KOPT-K1 (cell line): Measurements from ENCODE around the gene TEKT3.

ENCODE experiments used
- H3K27ac ChIP-seq: fragments of 200-600 bp; sonication (generic); 2 replicates; pipeline ENCODE4 v1.5.1; 2016; ENCODE audit warnings: antibody characterized with exemption, mild to moderate bottlenecking, low read depth, low read length; ENCODE audit not compliant: poor library complexity, severe bottlenecking
- H3K36me3 ChIP-seq: fragments of 200-600 bp; sonication (generic); 2 replicates; pipeline ENCODE4 v1.5.1; 2017; ENCODE audit warnings: antibody characterized with exemption, mild to moderate bottlenecking, low read length, moderate library complexity; ENCODE audit not compliant: insufficient read depth
- H3K9me3 ChIP-seq: fragments of 200-600 bp; sonication (generic); 2 replicates; pipeline ENCODE4 v1.5.1; 2017; ENCODE audit warnings: antibody characterized with exemption, low read length, mild to moderate bottlenecking; ENCODE audit not compliant: insufficient read depth, poor library complexity, severe bottlenecking

TEKT3 gene

DNA sequence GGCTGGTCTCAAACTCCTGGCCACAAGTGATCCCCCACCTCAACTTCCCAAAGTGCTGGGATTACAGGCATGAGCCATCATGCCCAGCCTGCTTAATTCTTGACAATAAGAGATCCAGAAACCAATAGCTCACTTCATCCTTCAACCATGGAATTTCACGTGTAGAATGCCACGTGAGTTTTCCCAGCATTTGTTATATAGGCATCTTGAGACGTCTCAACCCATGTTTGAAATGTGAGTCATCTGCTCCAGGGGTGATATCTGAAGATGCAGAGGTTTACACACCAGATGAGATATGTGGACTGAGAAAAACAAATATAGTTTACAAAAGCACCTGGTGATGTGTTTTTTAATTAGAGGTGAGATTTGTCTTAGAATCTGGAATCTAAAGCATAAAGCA lies 7.1 kb downstream of the TEKT3 start:
- Histone ChIP-seq H3K27ac (no peak overlapping the region), H3K9me3 (peaks cover 13% of the 10 kb centered on the region), H3K36me3 (no peaks in the 10 kb centered on the region)

DNA sequence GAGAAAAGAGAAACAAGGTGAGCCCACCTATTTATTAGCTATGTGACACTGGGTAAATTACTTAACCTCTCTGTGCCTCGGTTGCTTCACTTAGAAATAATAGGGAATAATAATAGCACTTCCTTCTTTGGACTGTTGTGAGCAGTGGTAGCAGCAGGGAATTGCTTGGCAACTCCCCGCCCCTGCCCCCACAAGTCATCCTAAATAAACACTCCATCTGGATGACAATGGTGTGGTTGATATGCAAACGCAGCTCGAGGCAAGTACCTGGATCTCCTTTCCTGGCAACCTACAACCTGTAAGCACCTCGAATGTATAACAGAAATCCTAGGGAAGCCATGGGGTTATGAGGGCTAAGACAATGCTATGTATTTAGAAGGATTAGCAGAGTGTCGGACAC lies 9.1 kb downstream of the TEKT3 start:
- H3K9me3 ChIP-seq, result peaks cover 13% of the 10 kb centered on the region
- H3K27ac ChIP-seq, result no peak overlapping the region
- H3K36me3 ChIP-seq, result no peaks in the 10 kb centered on the region

DNA sequence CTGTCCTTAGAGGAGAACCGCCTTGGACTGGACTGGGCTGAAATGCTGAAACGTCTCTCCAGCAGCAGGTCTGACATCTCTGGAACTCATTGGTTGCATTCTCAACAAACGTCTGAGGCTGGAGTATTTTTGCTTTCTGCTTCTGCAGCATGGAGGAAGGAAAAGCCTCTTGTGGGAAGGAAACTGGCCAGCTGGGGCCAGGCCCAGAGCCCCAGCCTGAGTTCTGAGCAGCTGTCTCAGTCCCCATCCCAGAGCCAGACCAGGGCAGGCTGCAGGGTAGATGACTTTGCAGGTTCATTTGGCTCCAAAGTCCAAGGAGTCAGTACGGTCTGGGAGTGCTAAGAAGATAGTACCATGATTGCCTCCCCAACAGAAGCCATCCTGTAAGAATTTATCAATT lies 18.3 kb downstream of the TEKT3 start:
- Histone ChIP-seq H3K36me3 (no peaks in the 10 kb centered on the region), H3K9me3 (no peaks in the 10 kb centered on the region), H3K27ac (no peak overlapping the region)

DNA sequence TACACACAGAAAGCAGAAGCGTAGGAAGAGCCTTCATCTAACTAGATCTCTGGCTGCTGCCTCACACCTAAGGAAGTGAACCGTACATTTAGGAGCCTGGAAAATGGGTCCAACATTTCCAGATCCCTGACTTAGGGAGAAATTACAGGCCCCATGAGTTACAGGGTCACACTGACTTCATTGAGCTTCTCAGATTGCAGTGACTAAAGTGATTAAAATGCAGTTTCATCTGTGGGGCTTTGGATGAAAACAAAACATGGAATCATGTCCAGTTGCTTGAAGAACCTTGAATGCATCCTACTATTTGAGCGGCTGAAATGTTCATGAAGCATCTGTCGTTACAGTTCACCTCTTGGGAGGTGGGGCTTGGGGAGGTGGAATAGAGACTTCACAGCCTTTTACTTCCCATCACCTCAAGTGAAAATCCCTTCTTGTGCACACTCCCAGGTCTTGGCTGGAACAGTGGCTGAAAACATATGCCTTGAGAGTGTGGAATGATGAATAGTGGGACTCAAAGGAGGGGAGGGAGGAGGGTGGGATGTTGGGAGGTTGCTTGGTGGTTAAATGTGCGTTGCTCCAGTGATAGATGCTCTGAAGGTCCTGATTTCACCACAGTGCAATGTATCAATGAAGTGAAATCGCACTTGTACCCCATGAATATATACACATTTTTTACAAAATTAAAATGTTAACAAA lies 19.7 kb downstream of the TEKT3 start:
- H3K36me3 ChIP-seq, result no peaks in the 10 kb centered on the region
- H3K27ac ChIP-seq, result no peak overlapping the region
- H3K9me3 ChIP-seq, result no peaks in the 10 kb centered on the region

DNA sequence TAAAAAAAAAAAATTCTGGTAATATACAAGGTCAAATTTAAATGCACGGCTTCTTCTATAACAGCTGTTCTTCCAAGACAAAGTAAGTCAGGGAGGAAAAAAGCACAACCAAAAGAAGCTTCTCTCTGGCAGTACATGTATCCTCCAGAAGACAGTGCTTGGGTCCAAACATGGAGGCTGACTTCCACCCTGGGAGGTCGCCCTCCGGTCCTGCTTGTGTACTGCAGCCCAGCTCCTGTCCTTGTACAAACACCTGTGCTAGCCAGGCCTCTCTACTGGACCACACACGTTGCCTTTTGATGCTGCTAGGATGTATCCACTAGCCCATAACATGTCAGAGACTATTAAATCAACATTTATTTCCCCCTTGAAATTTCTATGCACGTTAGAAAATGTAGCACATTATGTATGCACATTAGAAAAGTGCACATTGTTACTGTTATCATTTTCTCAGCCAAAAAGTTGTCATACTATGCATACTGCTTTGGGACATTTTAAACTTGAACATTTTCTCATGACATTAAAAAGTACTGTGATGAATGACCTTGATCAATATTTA lies 21.9 kb downstream of the TEKT3 start:
- H3K36me3 ChIP-seq, result no peaks in the 10 kb centered on the region
- H3K27ac ChIP-seq, result no peak overlapping the region
- H3K9me3 ChIP-seq, result no peaks in the 10 kb centered on the region

DNA sequence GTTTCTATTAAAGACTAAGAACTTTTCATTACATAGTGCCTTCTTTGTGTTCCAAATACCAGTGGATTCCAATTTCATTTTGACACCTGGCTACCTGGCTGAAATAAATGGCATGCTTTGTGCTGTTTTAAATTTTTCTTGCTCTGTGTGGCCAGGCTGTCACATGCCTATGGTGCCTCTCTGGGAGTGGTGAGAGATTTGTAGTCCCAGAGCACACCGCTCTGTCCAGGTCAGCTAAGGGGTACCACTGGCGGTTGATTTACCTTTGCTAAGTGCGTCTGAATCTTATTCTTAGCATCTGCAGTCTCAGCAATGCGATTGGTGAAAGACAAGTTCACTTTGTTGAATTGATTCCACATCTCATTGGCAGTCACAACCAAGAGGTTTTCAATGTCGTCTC lies 29.4 kb downstream of the TEKT3 start:
- Histone ChIP-seq H3K9me3 (peaks cover 4% of the 10 kb centered on the region), H3K36me3 (no peaks in the 10 kb centered on the region), H3K27ac (no peak overlapping the region)

DNA sequence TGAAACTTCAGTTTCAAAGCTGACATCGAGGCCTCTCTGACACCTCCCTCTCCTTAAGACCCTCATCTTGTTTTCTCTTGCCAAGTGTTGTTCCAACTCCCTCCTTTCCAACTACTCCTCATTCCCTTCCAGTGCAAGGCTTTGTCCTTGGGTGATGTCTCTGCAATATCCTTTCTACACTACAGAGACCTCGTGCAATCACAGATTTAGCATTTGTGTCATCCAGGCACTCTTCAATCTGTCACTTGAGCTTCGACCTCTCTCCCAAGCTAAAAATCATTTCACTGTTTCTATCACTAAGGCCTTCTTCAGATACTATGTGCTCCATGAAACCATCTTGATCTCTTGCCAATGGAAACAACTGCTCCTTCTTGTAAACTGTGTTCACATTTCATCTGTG lies 31.6 kb downstream of the TEKT3 start:
- no peaks in the 10 kb centered on the region for H3K36me3 ChIP-seq
- no peak overlapping the region for H3K27ac ChIP-seq
- H3K9me3 ChIP-seq, result peaks cover 4% of the 10 kb centered on the region

DNA sequence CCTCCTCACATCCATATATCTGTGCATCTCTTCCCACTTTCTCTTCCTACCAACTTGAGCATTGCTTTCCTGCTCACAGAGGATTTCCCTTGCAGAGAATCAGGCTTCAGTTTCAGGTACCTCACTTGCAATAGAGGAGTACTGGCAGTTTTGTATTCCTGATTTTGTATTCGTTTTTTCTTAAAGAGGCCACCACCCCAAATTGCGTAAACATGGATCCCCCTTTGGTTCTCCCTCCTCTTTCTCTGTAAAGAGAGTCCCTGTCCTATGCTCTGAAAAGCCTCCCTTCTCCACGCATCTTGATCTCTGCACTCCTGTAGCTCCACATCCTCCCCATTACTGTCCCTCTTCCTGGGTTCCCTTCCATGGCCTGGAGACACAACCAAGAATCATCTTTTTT lies 32.2 kb downstream of the TEKT3 start:
- Histone ChIP-seq H3K27ac (no peak overlapping the region), H3K9me3 (peaks cover 2% of the 10 kb centered on the region), H3K36me3 (no peaks in the 10 kb centered on the region)

DNA sequence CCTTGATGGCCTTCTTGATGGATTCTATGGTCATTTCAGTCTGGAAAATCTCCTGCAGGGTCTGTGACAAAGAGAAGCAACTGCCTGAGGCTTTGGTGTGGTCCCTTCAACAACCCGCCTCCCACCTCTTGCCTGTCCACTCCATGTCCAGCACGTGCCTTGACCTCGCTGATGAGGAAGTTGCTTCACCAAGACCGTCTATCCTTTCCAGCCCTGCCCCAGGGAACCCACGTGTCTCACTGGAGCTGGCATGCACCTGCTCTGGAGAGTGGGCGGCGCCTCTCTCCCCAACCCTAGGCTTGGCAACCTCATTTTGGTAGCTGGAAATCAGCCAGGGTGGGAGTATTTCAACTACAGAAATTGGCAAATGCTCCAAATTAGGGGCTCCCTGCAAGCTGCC lies 32.6 kb downstream of the TEKT3 start:
- Histone ChIP-seq H3K27ac (no peak overlapping the region), H3K36me3 (no peaks in the 10 kb centered on the region), H3K9me3 (no peaks in the 10 kb centered on the region)

DNA sequence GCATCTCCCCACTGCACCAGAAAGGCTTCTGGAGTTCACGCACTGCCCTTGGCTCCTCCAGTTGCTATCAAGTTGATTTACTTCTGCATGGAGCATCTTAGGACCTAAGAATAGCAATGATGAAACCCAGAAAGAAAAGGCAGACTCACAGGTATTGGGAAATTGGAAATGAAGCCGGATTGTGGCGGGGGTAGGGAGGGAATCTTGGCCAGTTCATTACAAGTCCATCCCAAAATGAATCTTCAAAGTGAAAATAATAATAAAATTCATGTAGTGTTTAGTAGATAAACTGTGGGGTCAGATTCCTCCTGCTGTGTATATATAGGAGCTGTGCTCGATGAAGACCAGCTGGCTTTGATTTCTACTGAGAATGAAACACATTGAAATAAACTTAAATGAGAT lies 33.7 kb downstream of the TEKT3 start:
- no peak overlapping the region for H3K27ac ChIP-seq

DNA sequence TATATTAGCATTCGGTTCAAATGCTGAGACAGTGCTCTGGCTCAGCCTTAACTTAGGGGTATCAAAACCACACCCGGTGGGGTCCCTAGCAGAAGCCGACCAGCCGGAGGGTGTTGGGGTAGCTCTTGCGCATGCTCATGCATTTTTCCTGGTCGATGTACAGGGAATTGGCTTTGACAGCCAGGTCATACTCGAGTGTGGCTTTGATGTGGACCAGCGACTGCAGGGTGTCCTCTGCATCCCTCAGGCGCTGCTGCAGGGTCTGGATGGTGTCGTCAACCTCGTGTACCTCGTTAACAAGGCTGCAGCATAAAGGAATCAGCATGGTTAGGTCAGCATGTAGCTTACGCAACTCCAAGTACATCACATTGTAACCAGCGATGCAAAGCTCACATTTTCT lies 37.5 kb downstream of the TEKT3 start:
- H3K27ac ChIP-seq, result no peak overlapping the region
- no peaks in the 10 kb centered on the region for H3K9me3 ChIP-seq
- no peaks in the 10 kb centered on the region for H3K36me3 ChIP-seq

More for the DNA sequence above, 33.7 kb downstream of the TEKT3 start:
- no peaks in the 10 kb centered on the region for H3K9me3 ChIP-seq
- H3K36me3 ChIP-seq, result no peaks in the 10 kb centered on the region

DNA sequence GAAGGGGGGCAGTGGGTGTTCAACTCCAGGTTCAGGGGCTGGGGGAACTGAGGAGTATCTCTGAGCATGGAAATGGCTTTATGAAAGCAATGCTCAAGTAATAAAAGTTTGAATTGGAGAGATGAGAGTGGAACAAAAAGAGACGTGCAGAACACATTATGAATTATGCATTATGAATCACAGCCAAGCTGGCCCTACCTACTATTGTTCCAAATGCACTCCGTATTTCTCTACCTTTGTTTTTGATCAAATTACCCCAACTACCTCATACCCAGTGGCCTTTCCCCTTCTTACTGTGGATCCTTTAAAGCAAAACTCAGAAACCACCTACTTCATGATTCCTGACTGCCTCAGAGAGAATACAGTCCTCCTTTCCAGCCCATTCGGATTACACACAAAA lies 38.1 kb downstream of the TEKT3 start:
- Histone ChIP-seq H3K9me3 (no peaks in the 10 kb centered on the region), H3K27ac (no peak overlapping the region), H3K36me3 (no peaks in the 10 kb centered on the region)

DNA sequence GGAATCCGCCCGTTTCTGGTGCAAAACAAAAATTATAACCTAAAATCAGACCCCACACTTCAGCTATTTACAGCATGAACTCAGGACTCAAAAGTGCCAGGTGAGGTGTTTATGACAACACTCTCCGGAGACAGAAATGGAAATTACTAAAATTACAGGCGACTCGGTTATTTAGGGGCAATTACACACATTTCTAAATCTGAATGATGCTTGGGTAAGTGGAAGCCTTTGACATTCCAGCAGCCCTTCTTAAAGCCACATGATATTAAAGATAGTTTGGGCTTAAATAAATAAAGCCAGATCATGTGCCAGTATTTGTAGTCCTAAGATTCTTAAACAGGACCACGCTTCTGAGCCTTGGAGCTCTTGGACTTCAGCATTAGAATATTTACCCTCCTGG lies 39.6 kb downstream of the TEKT3 start:
- Histone ChIP-seq H3K9me3 (no peaks in the 10 kb centered on the region), H3K36me3 (no peaks in the 10 kb centered on the region), H3K27ac (no peak overlapping the region)

DNA sequence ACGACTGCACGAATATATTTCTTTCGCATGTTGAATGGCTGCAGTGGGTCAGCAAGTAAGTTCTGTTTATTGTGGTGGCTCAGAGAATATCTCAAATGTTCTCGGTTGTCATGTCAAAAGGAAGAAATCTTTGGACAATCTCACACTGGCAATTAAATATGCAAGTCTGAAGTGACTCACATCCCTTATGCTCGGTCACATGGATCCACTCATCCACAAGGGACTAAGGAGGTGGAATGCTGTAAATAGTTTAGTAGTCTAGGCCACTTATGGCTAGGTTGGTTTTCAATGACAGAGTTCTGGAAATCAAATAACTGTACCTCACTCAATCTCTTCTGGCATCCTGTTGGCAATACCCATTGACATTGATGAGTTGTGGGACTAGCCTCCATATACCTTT lies 43.2 kb downstream of the TEKT3 start:
- H3K36me3 ChIP-seq, result no peaks in the 10 kb centered on the region
- H3K27ac ChIP-seq, result no peak overlapping the region
- no peaks in the 10 kb centered on the region for H3K9me3 ChIP-seq

DNA sequence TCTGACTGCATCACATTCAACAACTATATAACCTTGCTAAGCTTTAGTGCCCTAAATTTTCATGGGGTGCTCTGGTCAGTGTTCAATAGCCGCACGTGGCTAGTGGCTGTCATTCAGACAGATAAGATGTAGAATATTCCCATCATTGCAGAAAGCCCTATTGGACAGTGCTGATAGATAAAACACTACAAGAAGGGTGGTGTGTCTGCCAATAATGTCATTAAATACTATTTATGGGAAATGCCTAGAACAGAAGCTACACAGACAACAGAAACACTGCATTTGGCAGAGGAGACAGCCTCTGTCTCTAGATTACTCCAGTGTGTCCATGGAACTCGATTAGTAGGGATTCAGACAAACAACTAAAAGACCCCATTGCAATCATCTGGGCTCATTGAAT lies 47.8 kb downstream of the TEKT3 start:
- Histone ChIP-seq H3K9me3 (no peaks in the 10 kb centered on the region), H3K36me3 (no peaks in the 10 kb centered on the region), H3K27ac (no peak overlapping the region)

DNA sequence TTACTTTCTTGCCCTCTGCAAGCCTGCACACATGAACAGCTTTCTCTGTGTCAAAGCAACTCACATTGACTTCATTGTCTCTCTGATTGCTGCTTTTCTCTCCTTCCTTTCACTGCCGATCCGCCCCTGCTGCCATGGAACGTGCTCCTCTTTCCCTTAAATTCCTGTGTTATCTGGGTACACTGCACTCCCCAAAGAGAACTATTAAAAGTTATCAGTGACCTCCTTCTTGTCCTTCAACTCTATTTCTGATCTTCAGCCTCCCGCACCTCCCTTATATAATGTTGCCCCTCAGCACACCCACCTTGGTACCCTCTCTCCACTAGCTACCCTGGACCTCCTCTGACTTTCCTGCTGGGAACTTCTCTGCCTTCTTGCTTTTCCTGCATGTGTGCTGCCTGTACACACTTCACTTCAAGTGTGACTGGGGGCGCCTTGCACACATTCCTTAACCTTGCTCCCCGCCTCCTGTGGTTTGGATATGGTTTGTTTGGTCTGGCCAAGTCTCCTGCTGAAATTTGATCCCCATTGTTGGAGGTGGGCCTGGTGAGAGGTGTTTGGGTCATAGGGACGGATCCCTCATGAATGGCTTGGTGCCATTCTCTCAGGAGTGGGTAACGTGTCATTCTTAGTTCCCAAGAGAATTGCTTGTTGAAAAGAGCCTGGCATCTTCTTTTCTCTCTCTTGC lies 49.6 kb downstream of the TEKT3 start:
- no peak overlapping the region for H3K27ac ChIP-seq
- H3K36me3 ChIP-seq, result no peaks in the 10 kb centered on the region
- no peaks in the 10 kb centered on the region for H3K9me3 ChIP-seq
